CD14-positive monocyte (primary cell): ENCODE results near the gene RTL10. TPM values are rescaled to one million over a fixed set of nuclear protein-coding genes. Genes with fewer than 3 reads are reported as not detected.

Source experiments
- DNase-seq, 3 donors: peaks; one replicate each; pipeline ENCODE4 v3.0.0-alpha.2; 2011 to 2022
- H2AFZ ChIP-seq: 2 replicates; pipeline ENCODE4 v1.6.0; 2012; ENCODE audit warnings: mild to moderate bottlenecking, low read depth, low read length, inconsistent platforms; ENCODE audit not compliant: insufficient read depth, poor library complexity, severe bottlenecking
- H3K27ac ChIP-seq, 2 donors: 1 replicate in 1 of 2; 2 replicates in 1 of 2; pipeline ENCODE4 v1.5.1; 2012 to 2013; ENCODE audit warnings: low read length in 2 of 2, control low read depth in 1 of 2, inconsistent platforms in 1 of 2, low read depth in 1 of 2, mild to moderate bottlenecking in 1 of 2
- H3K27me3 ChIP-seq, 2 donors: one replicate each; pipeline versions ENCODE4 v1.6.0 to v1.6.1; 2011 to 2013; ENCODE audit warnings: low read length in 2 of 2; ENCODE audit not compliant: control insufficient read depth in 2 of 2, insufficient read depth in 2 of 2
- H3K36me3 ChIP-seq, 2 donors: replicated peaks in 1 of 2; 1 replicate in 1 of 2; 2 replicates in 1 of 2; pipeline versions ENCODE4 v1.5.1 to v1.6.1; 2012 to 2013; ENCODE audit warnings: low read length in 2 of 2, control low read depth in 1 of 2, inconsistent platforms in 1 of 2, mild to moderate bottlenecking in 1 of 2; ENCODE audit not compliant: insufficient read depth in 2 of 2, control insufficient read depth in 1 of 2
- H3K4me1 ChIP-seq, 2 donors: 1 replicate in 1 of 2; 2 replicates in 1 of 2; pipeline versions ENCODE4 v1.5.1 to v1.6.1; 2012 to 2013; ENCODE audit warnings: low read length in 2 of 2, control low read depth in 1 of 2, inconsistent platforms in 1 of 2, mild to moderate bottlenecking in 1 of 2, moderate library complexity in 1 of 2; ENCODE audit not compliant: insufficient read depth in 2 of 2, control insufficient read depth in 1 of 2
- H3K4me2 ChIP-seq: replicated peaks from 2 replicates; pipeline ENCODE3; 2012; ENCODE audit warnings: low read length, moderate library complexity, mild to moderate bottlenecking; ENCODE audit not compliant: poor library complexity, severe bottlenecking; ENCODE audit errors: extremely low read depth
- H3K4me3 ChIP-seq, 3 experiments: fragments of 200-600 bp in 1 of 3; sonication (generic) in 1 of 3; replicated peaks in 1 of 3; 1 replicate in 2 of 3; 2 replicates in 1 of 3; pipeline ENCODE4 v1.5.1; 2011 to 2013; ENCODE audit warnings: low read length in 3 of 3, mild to moderate bottlenecking in 3 of 3, control low read depth in 2 of 3, low read depth in 2 of 3, inconsistent platforms in 1 of 3, moderate library complexity in 1 of 3
- H3K79me2 ChIP-seq: 2 replicates; pipeline ENCODE4 v1.6.0; 2012; ENCODE audit warnings: mild to moderate bottlenecking, control low read depth, inconsistent platforms, low read length, moderate library complexity; ENCODE audit not compliant: insufficient read depth
- H3K9ac ChIP-seq: 2 replicates; pipeline ENCODE4 v1.6.0; 2017; ENCODE audit warnings: low read length, mild to moderate bottlenecking; ENCODE audit not compliant: insufficient read depth, poor library complexity, severe bottlenecking
- H3K9me3 ChIP-seq, 2 donors: replicated peaks in 1 of 2; 1 replicate in 1 of 2; 2 replicates in 1 of 2; pipeline versions ENCODE4 v1.5.1 to v1.6.1; 2012 to 2013; ENCODE audit warnings: low read length in 2 of 2, control low read depth in 1 of 2; ENCODE audit not compliant: control insufficient read depth in 1 of 2, insufficient read depth in 1 of 2
- H4K20me1 ChIP-seq: 2 replicates; pipeline ENCODE4 v1.6.0; 2012; ENCODE audit warnings: mild to moderate bottlenecking, low read length, control low read depth, moderate library complexity; ENCODE audit not compliant: insufficient read depth
- H3K27ac Mint-ChIP-seq, 7 donors: one replicate each; pipeline ENCODE4 v1.8.0; 2020; ENCODE audit warnings: mild to moderate bottlenecking in 7 of 7, mixed read lengths in 7 of 7, moderate library complexity in 6 of 7, inconsistent platforms in 2 of 7
- H3K27me3 Mint-ChIP-seq, 3 donors: one replicate each; pipeline ENCODE4 v1.8.0; 2021 to 2022; ENCODE audit warnings: low read depth in 3 of 3, mild to moderate bottlenecking in 3 of 3, mixed read lengths in 3 of 3, moderate library complexity in 3 of 3, inconsistent platforms in 1 of 3
- H3K36me3 Mint-ChIP-seq, 2 donors: one replicate each; pipeline ENCODE4 v1.8.0; 2020; ENCODE audit warnings: mixed read lengths in 2 of 2, inconsistent platforms in 1 of 2, mild to moderate bottlenecking in 1 of 2
- H3K4me1 Mint-ChIP-seq: one replicate; pipeline ENCODE4 v1.8.0; 2020; ENCODE audit warnings: mild to moderate bottlenecking, mixed read lengths
- H3K4me3 Mint-ChIP-seq, 2 donors: one replicate each; pipeline ENCODE4 v1.8.0; 2020; ENCODE audit warnings: mild to moderate bottlenecking in 2 of 2, mixed read lengths in 2 of 2, moderate library complexity in 1 of 2
- H3K9me3 Mint-ChIP-seq, 7 donors: one replicate each; pipeline ENCODE4 v1.8.0; 2020 to 2022; ENCODE audit warnings: mixed read lengths in 7 of 7, mild to moderate bottlenecking in 6 of 7, moderate library complexity in 6 of 7, inconsistent platforms in 2 of 7
- WGBS: methylation state at CpG from one replicate; pipeline ENCODE4 v1.1.5; 2013; ENCODE audit warnings: missing lambda C conversion rate; ENCODE audit not compliant: insufficient coverage; 5-methylcytosine and 5-hydroxymethylcytosine counted together
- intact Hi-C, 2 donors: fragments of 100-400 bp; cut with micrococcal nuclease; formaldehyde crosslinking; loops; one replicate each; pipeline versions ENCODE4 v1.15.0 to v1.15.1; 2023
- polyA plus RNA-seq, 3 donors: library from polyadenylated mRNA; depleted of rRNA in 1 of 3; unstranded in 2 of 3; stranded (reverse) in 1 of 3; fragments of 300-500 nt in 2 of 3; fragments of >200 nt in 1 of 3; fragmentation: Illumina TruSeq in 2 of 3; gene quantifications; 1 replicate in 2 of 3; 2 replicates in 1 of 3; pipeline ENCODE4 v1.2.3, GENCODE V29; 2012 to 2021
- TF ChIP-seq, protein P1 (sequence below): fragments of 200-600 bp; IDR thresholded peaks from one replicate; pipeline ENCODE4 v1.8.0; 2022; ENCODE audit warnings: antibody characterized with exemption, mild to moderate bottlenecking

The RTL10 gene
- polyA plus RNA-seq, 3 donors: 1.4 to 6.5 (median 1.5) TPM

DNA sequence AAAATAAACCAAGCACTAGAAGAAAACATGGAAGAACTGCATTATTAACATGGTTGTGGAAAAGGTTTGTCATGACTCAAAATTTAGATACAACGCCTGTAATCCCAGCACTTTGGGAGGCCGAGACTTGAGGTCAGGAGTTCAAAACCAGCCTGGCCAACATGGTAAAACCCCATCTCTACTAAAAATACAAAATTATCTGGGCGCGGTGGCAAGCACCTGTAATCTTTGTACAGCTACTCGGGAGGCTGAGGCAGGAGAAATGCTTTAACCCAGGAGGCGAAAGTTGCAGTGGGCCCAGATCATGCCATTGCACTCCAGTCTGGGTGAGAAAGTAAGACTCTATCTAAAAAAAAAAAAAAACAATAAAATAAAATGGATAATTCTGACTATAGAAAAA lies 23.7 kb downstream of the RTL10 start:
- peaks cover 0 to 4% of the 10 kb centered on the region in 2 donors for H3K36me3 Mint-ChIP-seq
- H3K4me3 ChIP-seq: no peak overlapping the region
- TF ChIP-seq, protein P1, sequence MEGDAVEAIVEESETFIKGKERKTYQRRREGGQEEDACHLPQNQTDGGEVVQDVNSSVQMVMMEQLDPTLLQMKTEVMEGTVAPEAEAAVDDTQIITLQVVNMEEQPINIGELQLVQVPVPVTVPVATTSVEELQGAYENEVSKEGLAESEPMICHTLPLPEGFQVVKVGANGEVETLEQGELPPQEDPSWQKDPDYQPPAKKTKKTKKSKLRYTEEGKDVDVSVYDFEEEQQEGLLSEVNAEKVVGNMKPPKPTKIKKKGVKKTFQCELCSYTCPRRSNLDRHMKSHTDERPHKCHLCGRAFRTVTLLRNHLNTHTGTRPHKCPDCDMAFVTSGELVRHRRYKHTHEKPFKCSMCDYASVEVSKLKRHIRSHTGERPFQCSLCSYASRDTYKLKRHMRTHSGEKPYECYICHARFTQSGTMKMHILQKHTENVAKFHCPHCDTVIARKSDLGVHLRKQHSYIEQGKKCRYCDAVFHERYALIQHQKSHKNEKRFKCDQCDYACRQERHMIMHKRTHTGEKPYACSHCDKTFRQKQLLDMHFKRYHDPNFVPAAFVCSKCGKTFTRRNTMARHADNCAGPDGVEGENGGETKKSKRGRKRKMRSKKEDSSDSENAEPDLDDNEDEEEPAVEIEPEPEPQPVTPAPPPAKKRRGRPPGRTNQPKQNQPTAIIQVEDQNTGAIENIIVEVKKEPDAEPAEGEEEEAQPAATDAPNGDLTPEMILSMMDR: no peak
- no peak overlapping the region for H3K4me2 ChIP-seq
- H4K20me1 ChIP-seq: no peaks in the 10 kb centered on the region
- H3K27me3 ChIP-seq: no peaks in the 10 kb centered on the region
- H3K27ac Mint-ChIP-seq: no peak overlapping the region
- intact Hi-C loops: no loop called here
- no peaks in the 10 kb centered on the region for H3K79me2 ChIP-seq
- H3K9me3 Mint-ChIP-seq: peaks cover 0 to 4% (median 4%) of the 10 kb centered on the region in 7 donors
- no peaks in the 10 kb centered on the region for H3K36me3 ChIP-seq
- H3K9ac ChIP-seq: no peak overlapping the region
- H2AFZ ChIP-seq: no peak overlapping the region
- H3K4me3 Mint-ChIP-seq: no peak overlapping the region
- H3K4me1 ChIP-seq: no peaks in the 10 kb centered on the region
- no peak overlapping the region for H3K27ac ChIP-seq
- no peak for DNase-seq
- peaks cover 0 to 1% (median 0%) of the 10 kb centered on the region in 3 donors for H3K27me3 Mint-ChIP-seq
- H3K9me3 ChIP-seq: no peaks in the 10 kb centered on the region
- peaks cover 3% of the 10 kb centered on the region for H3K4me1 Mint-ChIP-seq
- WGBS: 100% methylated on average over 1 of the region's 6 CpGs

DNA sequence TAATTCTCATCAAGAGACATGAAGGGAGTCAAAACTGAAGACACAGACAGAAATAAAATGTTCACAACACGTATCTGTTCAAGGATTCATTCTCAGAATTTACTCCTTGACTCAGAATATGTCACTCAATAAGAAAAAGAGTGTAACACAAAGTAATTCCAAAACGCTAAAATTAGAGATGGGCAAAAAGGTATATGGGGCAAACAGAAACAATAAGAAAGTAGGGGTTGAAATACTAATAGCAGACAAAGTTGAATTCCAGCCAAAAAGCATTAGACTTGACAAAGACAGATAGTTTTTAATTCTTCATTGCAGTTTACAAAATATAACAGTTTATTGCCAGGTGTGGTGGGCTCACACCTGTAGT lies 26.7 kb downstream of the RTL10 start:
- no peak overlapping the region for H3K27ac ChIP-seq
- no peak overlapping the region for H3K4me3 ChIP-seq
- no CpG with 5 or more reads among the region's 2 CpGs for WGBS
- H4K20me1 ChIP-seq: no peaks in the 10 kb centered on the region
- no peaks in the 10 kb centered on the region for H3K9me3 ChIP-seq
- no peak overlapping the region for H2AFZ ChIP-seq
- Mint-ChIP-seq H3K4me1 (peaks cover 10% of the 10 kb centered on the region), H3K27me3 (peaks cover 0 to 1% (median 0%) of the 10 kb centered on the region in 3 donors), H3K9me3 (peaks cover 0 to 7% (median 4%) of the 10 kb centered on the region in 7 donors), H3K27ac (no peak overlapping the region), H3K4me3 (no peak overlapping the region), H3K36me3 (peaks cover 2 to 4% of the 10 kb centered on the region in 2 donors)
- intact Hi-C loops: no loop called here
- TF ChIP-seq, protein P1: no peak
- H3K27me3 ChIP-seq: no peaks in the 10 kb centered on the region
- no peaks in the 10 kb centered on the region for H3K79me2 ChIP-seq
- no peak overlapping the region for H3K9ac ChIP-seq
- peaks cover 5 to 7% of the 10 kb centered on the region in 2 donors for H3K4me1 ChIP-seq
- DNase-seq: no peak
- H3K36me3 ChIP-seq: no peaks in the 10 kb centered on the region
- H3K4me2 ChIP-seq: no peak overlapping the region
